ENCODE data around the gene PCYT2.
"Not testable (repeated sequence)": the region's sequence is repeated elsewhere in the genome, so short reads cannot be mapped to it uniquely, and the experiment has no call there.

Gene PCYT2

DNA sequence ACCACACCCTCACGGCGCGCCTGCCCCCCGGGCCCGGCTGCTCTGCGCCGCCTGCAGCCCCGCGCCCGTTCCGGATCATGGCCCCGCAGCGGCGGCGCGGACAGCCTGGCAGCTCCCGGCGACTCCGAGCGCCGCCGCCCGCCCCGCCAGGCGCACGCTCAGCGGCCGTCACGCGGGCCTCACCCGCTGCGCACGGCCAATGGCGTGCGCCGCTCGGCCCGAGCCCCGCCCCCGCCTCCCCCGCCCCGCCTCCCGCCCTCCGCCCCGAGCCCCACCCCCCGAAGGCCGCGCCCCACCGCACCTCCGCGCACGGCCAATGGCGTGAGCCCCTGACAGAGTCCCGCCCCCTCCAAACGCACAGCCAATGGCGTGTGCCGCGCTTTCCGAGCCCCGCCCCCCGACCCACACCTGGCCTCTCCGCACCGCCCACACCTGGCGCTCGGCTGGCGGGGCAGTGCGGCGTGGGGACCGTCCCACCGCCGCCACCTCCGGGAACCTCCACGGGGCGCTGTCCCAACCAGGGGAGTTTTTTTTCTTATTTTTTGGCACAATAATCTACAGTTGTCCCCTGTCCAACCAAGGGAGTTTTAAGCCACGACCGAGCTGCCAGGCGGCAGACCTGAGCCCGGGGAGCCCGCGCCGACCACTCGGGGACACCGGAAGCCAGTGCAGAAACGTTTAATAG lies at the start of gene PCYT2:
TSS of gene PCYT2 (minus strand) at position 123 of the 685 bp plus-strand sequence. CDS start at position 79, 44 bp downstream.
- DNase-seq, result peak; percentile 95

DNA sequence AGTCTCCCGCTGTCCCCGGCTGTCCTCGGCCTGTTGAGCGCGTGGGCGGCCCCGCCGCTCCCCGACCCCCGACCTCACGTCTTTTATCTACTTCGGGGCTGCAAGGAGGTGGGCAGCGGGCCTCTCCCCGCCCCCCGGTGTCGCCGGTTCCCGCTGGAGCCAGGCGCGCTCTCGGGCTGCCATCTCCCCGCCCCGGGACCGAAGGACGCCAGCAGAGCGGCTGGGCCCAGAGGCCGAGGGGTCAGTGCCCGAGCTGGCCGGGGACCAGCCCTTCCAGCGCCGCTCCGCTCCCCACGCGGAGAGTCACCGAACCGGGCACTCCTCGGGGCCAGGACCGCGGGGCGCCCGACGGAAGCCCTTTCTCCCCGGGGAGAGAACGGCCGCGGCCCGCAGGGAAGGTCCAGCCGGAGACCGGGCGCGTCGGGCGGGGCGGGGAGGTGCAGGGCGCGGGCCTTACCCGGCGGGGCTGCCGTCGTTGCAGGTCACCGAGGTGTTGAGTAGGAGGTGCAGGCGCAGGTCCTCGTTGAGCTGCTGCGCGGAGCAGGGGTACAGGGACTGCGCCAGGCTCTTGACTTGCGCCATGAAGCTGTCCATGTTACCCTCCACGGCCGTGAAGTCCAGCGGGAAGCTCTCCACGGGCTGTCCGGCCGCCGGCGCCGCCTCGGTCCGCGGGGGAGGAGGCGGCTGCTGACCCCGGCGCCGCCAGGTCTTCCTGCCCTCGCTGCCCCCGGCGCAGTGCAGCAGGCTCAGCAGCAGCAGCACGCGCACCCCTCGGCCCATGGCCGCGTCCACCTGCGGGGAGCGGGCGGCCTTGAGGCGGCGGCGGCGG lies 49.1 kb upstream of the PCYT2 start:
- DNase-seq, result no peak

DNA sequence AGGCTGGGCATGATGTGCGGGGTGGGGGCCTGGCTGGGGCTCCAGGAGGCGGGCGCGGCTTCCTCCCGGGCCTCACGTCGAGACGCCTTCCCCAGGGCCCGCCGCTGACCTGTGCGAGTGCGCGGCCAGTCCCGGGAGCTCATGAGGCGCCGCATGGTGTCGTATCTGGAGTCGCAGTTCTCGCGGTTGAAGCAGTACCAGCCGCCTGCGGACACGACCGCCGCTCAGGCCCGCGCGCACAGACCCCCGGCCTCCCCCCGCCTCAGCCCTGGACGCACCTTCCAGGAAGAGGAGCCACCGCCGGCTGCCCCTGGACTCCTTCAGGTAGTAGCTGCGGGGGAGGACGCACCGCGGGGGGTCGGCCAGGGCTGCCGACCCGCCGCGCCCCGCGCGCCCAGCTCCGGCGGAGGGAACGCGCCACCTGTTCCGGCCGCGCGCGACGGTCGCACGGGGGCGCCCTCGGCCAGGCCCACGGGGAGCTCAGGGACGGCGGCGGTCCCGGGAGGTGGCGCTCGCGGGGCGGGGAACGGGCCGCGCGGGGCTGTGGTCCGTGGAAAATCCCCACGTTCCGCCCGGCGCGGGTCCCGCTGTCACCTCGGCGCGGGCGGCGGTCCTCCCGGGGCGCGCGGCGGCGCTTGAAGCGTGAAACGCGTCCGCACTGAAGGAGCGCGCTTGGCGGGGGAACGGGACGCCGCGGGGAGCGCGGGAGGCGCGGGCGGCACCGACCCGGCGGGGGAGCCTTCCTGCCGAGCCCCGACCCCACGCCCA lies 48.3 kb upstream of the PCYT2 start:
- peak; percentile 86 for DNase-seq

GRCh38 chr17:81958633-81959342 lies 47.6 kb upstream of the PCYT2 start:
- no peak for DNase-seq

GRCh38 chr17:81957691-81958432 lies 46.7 kb upstream of the PCYT2 start:
- DNase-seq, result no peak

GRCh38 chr17:81956607-81957589 lies 45.7 kb upstream of the PCYT2 start:
- no peak for DNase-seq

- DNase-seq, result no peak
These were observed 44.8 kb upstream of the PCYT2 start for GRCh38 chr17:81955756-81956544.

GRCh38 chr17:81955058-81955681 lies 44.0 kb upstream of the PCYT2 start:
- DNase-seq, result no peak

GRCh38 chr17:81954131-81955057 lies 43.2 kb upstream of the PCYT2 start:
- DNase-seq, result no peak

GRCh38 chr17:81953443-81953842 lies 42.2 kb upstream of the PCYT2 start:
- DNase-seq, result not testable (repeated sequence)

DNA sequence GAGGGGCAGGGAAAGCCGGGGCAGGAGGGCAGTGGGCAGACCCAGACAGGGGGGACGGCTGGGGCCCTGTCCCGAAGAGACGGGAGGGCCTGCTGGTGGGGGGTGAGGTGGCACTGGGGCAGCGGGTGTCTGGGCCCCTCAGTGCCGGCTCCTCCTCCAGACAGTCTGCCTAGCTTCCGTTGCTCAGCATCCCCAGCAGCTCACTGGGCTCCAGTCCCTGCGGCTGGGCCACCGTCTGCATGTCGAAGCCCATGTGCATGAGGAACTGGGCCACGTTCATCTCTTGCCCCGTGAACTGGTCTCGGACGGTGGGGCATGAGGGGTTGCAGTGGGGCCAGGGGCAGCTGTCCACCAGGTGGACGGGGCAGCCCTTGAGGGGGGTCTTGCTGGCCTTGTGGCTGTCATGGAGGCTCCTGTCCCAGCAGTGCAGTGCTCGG lies 41.6 kb upstream of the PCYT2 start:
- DNase-seq, result no peak

DNA sequence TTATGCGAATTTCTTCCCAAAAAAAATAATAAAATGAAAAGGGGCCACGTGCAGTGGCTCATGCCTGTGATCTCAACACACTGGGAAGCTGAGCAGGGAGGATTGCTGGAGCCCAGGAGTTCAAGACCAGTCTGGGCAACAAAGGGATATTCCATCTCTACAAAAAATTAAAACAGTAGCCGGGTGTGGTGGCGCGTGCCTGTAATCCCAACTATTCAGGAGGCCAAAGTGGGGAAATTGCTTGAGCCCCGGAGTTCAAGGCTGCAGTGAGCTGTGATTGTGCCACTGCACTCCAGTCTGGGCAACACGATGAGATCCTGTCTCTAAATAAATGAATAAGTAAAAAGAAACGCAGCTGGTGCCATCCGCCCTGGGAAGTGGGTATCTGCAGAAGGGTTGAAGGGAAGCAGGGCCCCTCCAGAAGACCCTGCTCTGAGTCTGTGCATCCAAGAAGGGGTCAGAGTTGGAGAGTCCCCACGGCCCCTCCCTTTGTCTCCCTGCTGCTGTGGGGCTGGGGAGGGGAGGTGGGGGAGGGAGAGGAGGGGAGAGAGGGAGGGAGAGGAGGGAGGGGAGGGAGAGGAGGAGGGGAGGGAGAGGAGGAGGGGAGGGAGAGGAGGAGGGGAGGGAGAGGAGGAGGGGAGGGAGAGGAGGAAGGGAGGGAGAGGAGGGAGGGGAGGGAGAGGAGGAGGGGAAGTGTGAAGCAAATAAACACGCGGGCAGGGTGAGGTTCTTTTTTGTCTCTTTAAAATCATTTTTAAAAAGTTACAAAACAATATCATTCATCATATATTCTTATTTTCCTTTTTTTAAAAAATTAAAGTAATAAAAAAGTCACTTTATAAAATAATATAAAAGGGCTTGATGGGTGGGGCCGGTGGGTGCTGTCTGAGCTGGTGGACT lies 40.8 kb upstream of the PCYT2 start:
- no peak for DNase-seq

DNA sequence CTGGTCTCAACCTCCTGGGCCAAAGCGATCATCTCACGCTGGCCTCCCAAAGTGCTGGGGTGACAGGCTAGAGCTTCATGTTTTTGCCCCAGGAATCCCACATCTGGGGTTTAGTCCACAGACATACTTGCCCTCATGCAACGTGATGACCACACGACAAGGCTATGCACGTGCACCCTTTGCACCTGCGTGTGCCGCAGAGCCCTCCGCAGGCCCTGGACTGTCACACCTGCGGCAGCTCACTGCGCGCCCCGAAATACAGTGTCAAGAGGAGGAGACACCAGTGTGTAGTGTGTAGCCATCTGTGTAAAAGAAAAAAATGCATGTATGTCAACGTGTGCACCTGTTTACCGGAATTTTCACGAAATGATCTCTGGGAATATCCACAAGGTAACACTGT lies 39.3 kb upstream of the PCYT2 start:
- no peak for DNase-seq

DNA sequence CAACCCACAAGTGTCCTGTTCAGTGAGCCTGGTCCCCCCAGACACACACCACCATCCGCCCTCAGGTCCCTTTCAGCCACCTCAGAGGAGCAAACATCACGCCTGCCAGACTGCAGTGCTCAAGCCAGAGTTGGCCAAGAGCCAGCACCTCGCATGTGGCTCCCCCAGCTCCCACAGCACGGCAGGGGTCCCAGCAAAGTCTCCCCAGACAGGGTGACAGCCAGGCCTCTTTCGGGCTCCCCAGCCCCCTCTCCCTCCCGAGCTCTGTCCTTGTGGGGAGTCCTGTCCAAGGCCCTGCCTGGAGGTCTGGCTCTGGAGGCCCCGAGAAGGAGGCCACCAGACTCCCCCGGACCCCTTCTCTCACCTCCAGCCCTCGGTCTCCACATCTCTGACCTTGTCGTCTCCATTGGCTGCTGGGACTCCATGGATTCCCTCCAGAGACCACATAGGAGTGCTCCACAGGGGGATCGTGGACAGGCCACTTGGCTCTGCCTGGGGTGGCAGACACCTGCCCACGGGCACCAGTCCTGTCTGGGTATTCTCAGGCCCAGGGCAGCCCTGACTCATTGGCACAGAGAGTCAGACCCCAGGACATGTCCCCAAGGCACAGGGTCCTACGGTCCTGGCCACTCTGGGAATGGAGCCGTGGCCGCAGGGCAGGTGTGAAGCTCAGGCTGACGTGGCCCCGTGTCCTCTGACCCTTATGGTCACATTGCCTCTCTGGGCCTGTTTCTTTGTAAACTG lies 37.6 kb upstream of the PCYT2 start:
- no peak for DNase-seq

GRCh38 chr17:81947189-81947588 lies 36.0 kb upstream of the PCYT2 start, which contains the start of gene MYADML2:
Gene MYADML2, minus strand, starts transcription at chr17:81947233. Its CDS starts 5,492 bp downstream, at chr17:81941741.
- DNase-seq, result no peak

DNA sequence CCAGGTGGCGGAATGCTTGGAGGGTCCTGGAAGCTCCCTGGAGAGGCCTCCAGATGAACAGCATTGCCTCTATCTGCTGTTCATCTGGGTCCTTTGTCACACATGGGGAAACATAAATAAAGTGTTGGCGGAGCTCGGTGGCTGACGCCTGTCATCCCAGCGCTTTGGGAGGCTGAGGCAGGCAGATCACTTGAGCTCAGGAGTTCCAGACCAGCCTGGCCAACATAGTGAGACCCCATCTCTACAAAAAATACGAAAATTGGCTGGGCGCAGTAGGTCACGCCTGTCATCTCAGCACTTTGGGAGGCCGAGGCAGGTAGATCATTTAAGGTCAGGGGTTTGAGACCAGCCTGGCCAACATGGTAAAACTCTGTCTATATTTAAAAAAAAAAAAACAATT lies 33.7 kb upstream of the PCYT2 start:
- no peak for DNase-seq
